Keratinocyte (primary cell): ENCODE results near the gene KDM4B. TPM values are rescaled to one million over a fixed set of nuclear protein-coding genes. Genes with fewer than 3 reads are reported as not detected.

Experiments
- DNase-seq: peaks from one replicate; pipeline ENCODE4 v3.0.0-alpha.2; 2011; ENCODE audit warnings: low read depth, missing footprints, low spot score
- FAIRE-seq: peaks from 2 replicates; lab custom pipeline; 2011; peaks lifted over from hg19 to GRCh38; lab: Jason Lieb, UNC
- H2AFZ ChIP-seq: 2 replicates; pipeline ENCODE4 v1.6.0; 2012; ENCODE audit warnings: low read length, control low read depth, inconsistent platforms; ENCODE audit not compliant: control insufficient read depth
- H3K27ac ChIP-seq: 2 replicates; pipeline ENCODE4 v1.5.1; 2011; ENCODE audit warnings: low read length; ENCODE audit not compliant: control insufficient read depth, insufficient read depth
- H3K27me3 ChIP-seq: 3 replicates; pipeline ENCODE4 v1.6.0; 2011; ENCODE audit warnings: low read length; ENCODE audit not compliant: control insufficient read depth, insufficient read depth; ENCODE audit errors: extremely low read depth
- H3K36me3 ChIP-seq, 2 experiments: 2 replicates in 1 of 2; 3 replicates in 1 of 2; pipeline ENCODE4 v1.5.1; 2011; ENCODE audit warnings: low read length in 2 of 2, mild to moderate bottlenecking in 1 of 2; ENCODE audit not compliant: control insufficient read depth in 2 of 2, insufficient read depth in 2 of 2; ENCODE audit errors: extremely low read depth in 1 of 2
- H3K4me1 ChIP-seq: 3 replicates; pipeline ENCODE4 v1.5.1; 2011; ENCODE audit warnings: low read length; ENCODE audit not compliant: control insufficient read depth, insufficient read depth; ENCODE audit errors: extremely low read depth
- H3K4me2 ChIP-seq: 3 replicates; pipeline ENCODE4 v1.6.0; 2011; ENCODE audit warnings: low read depth, low read length; ENCODE audit not compliant: control insufficient read depth, insufficient read depth; ENCODE audit errors: extremely low read depth
- H3K4me3 ChIP-seq, 3 experiments: fragments of 200-600 bp in 1 of 3; sonication (generic) in 1 of 3; 2 replicates in 2 of 3; 3 replicates in 1 of 3; pipeline ENCODE4 v1.5.1; 2011 to 2016; ENCODE audit warnings: low read length in 3 of 3, mild to moderate bottlenecking in 3 of 3, control low read depth in 2 of 3, inconsistent platforms in 1 of 3, low read depth in 1 of 3, mixed read lengths in 1 of 3, mixed run types in 1 of 3, moderate library complexity in 1 of 3; ENCODE audit not compliant: control insufficient read depth in 2 of 3, insufficient read depth in 2 of 3; ENCODE audit errors: extremely low read depth in 1 of 3
- H3K79me2 ChIP-seq: 2 replicates; pipeline ENCODE4 v1.6.0; 2012; ENCODE audit warnings: low read length; ENCODE audit not compliant: control insufficient read depth, insufficient read depth
- H3K9ac ChIP-seq: 3 replicates; pipeline ENCODE4 v1.6.0; 2011; ENCODE audit warnings: low read length; ENCODE audit not compliant: control insufficient read depth, insufficient read depth; ENCODE audit errors: extremely low read depth
- H3K9me1 ChIP-seq: 3 replicates; pipeline ENCODE4 v1.6.0; 2011; ENCODE audit warnings: low read length; ENCODE audit not compliant: control insufficient read depth, insufficient read depth; ENCODE audit errors: extremely low read depth
- H3K9me3 ChIP-seq: 2 replicates; pipeline ENCODE4 v1.5.1; 2012; ENCODE audit warnings: low read depth, low read length; ENCODE audit not compliant: control insufficient read depth
- H4K20me1 ChIP-seq: 3 replicates; pipeline ENCODE4 v1.6.0; 2011; ENCODE audit warnings: low read length; ENCODE audit not compliant: control insufficient read depth, insufficient read depth; ENCODE audit errors: extremely low read depth
- EZH2 ChIP-seq: IDR thresholded peaks from one replicate; pipeline ENCODE4 v1.6.1; 2012; ENCODE audit warnings: inconsistent platforms, mild to moderate bottlenecking, low read length, moderate library complexity
- dilution Hi-C: fragments of 300-500 bp; cut with MboI; formaldehyde crosslinking; loops from one replicate; pipeline ENCODE4 v1.7.0; 2020; ENCODE audit warnings: low sequenced_read_pairs; ENCODE audit not compliant: extremely low pct_ligation_motif_present
- polyA plus RNA-seq, 5 experiments: library from polyadenylated mRNA; depleted of rRNA in 3 of 5; stranded (reverse) in 3 of 5; stranded (forward) in 1 of 5; unstranded in 1 of 5; fragments of >200 nt; gene quantifications; 1 replicate in 1 of 5; 2 replicates in 3 of 5; 3 replicates in 1 of 5; pipeline versions ENCODE4 v1.2.1 to v1.2.3, GENCODE V29; 2011 to 2012; ENCODE audit warnings: missing spikeins in 2 of 5, low read depth in 1 of 5, low replicate concordance in 1 of 5
- TF ChIP-seq, protein P1 (sequence below), 3 experiments: IDR thresholded peaks in 1 of 3; conservative IDR thresholded peaks in 1 of 3; optimal IDR thresholded peaks in 1 of 3; 2 replicates in 2 of 3; 3 replicates in 1 of 3; pipeline versions ENCODE3 to v1.5.1; 2011; ENCODE audit warnings: low read length in 3 of 3, mild to moderate bottlenecking in 3 of 3, moderate library complexity in 2 of 3, control low read depth in 1 of 3, inconsistent platforms in 1 of 3; ENCODE audit not compliant: insufficient read depth in 2 of 3; ENCODE audit errors: extremely low read depth in 1 of 3

Gene KDM4B
- polyA plus RNA-seq, 1 donor (not counting 4 experiments of a cell fraction or from before 2014, with no cell fraction given), result 6.2 TPM

GRCh38 chr19:5089283-5089682 is 120.4 kb downstream of the KDM4B start:
- H2AFZ ChIP-seq, result no peak overlapping the region
- no peak for DNase-seq
- FAIRE-seq, result no peak

GRCh38 chr19:5090465-5091017 is 121.6 kb downstream of the KDM4B start:
- no peak overlapping the region for H2AFZ ChIP-seq
- no peaks in the 10 kb centered on the region for H3K27me3 ChIP-seq
- H3K36me3 ChIP-seq, result peaks cover 0 to 19% of the 10 kb centered on the region in 2 experiments
- H3K9me3 ChIP-seq, result no peaks in the 10 kb centered on the region
- FAIRE-seq (no peak), DNase-seq (no peak)
- no peak overlapping the region for H3K9ac ChIP-seq
- H3K9me1 ChIP-seq, result no peaks in the 10 kb centered on the region
- TF ChIP-seq, protein P1, sequence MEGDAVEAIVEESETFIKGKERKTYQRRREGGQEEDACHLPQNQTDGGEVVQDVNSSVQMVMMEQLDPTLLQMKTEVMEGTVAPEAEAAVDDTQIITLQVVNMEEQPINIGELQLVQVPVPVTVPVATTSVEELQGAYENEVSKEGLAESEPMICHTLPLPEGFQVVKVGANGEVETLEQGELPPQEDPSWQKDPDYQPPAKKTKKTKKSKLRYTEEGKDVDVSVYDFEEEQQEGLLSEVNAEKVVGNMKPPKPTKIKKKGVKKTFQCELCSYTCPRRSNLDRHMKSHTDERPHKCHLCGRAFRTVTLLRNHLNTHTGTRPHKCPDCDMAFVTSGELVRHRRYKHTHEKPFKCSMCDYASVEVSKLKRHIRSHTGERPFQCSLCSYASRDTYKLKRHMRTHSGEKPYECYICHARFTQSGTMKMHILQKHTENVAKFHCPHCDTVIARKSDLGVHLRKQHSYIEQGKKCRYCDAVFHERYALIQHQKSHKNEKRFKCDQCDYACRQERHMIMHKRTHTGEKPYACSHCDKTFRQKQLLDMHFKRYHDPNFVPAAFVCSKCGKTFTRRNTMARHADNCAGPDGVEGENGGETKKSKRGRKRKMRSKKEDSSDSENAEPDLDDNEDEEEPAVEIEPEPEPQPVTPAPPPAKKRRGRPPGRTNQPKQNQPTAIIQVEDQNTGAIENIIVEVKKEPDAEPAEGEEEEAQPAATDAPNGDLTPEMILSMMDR (optimal IDR thresholded peaks at IDR 0.05 in 1 of 3, IDR thresholded peaks at IDR 0.05 in 1 of 3, conservative IDR thresholded peaks at IDR 0.05 in 1 of 3; ENCODE audit: extremely low read depth in 1 of 3, insufficient read depth in 2 of 3, low read length in 3 of 3), result peak in 1 of 3 experiments; percentile 4
- TF ChIP-seq EZH2, result no peak
- dilution Hi-C loops, result no loop called here
- H3K27ac ChIP-seq, result no peak overlapping the region
- H3K4me2 ChIP-seq, result no peak overlapping the region
- no peaks in the 10 kb centered on the region for H3K79me2 ChIP-seq
- no peaks in the 10 kb centered on the region for H3K4me1 ChIP-seq
- no peak overlapping the region for H3K4me3 ChIP-seq
- no peaks in the 10 kb centered on the region for H4K20me1 ChIP-seq

More at GRCh38 chr19:5089283-5089682, 120.4 kb downstream of the KDM4B start:
- dilution Hi-C loops, result no loop called here
- H3K9ac ChIP-seq, result no peak overlapping the region
- no peak overlapping the region for H3K4me3 ChIP-seq
- H3K27me3 ChIP-seq, result no peaks in the 10 kb centered on the region
- no peaks in the 10 kb centered on the region for H4K20me1 ChIP-seq
- H3K79me2 ChIP-seq, result no peaks in the 10 kb centered on the region
- H3K36me3 ChIP-seq, result peaks cover 0 to 21% of the 10 kb centered on the region in 2 experiments
- no peaks in the 10 kb centered on the region for H3K9me1 ChIP-seq
- H3K9me3 ChIP-seq, result no peaks in the 10 kb centered on the region
- no peak overlapping the region for H3K27ac ChIP-seq
- no peaks in the 10 kb centered on the region for H3K4me1 ChIP-seq
- no peak overlapping the region for H3K4me2 ChIP-seq
- TF ChIP-seq EZH2, result no peak
- TF ChIP-seq, protein P1 (optimal IDR thresholded peaks at IDR 0.05 in 1 of 3, IDR thresholded peaks at IDR 0.05 in 1 of 3, conservative IDR thresholded peaks at IDR 0.05 in 1 of 3; ENCODE audit: extremely low read depth in 1 of 3, insufficient read depth in 2 of 3, low read length in 3 of 3), result no peak
